Measurements from ENCODE around the gene ANAPC15.

Gene ANAPC15

DNA sequence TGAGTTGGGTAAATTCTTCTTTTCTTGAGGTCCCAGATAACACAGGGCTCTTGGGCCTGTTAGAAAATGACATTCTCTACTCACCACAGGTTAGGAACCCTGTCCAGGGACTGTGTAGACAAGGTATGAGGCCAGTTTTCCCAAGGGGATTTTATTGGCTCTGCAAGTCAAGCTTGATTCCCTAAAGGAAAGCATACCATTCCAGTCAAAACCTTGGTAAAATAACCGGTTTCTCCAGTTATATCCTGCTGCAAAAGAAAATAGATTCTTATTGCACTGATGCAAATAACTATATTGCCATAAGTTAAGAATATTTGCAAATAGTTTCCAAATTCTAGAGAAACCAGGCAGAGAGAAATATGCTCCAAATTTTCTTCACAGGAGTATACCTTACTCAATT lies 13.5 kb upstream of the ANAPC15 start:
- no peak for DNase-seq (ENCODE audit: low read depth in 2 of 2, low spot score in 1 of 2)

DNA sequence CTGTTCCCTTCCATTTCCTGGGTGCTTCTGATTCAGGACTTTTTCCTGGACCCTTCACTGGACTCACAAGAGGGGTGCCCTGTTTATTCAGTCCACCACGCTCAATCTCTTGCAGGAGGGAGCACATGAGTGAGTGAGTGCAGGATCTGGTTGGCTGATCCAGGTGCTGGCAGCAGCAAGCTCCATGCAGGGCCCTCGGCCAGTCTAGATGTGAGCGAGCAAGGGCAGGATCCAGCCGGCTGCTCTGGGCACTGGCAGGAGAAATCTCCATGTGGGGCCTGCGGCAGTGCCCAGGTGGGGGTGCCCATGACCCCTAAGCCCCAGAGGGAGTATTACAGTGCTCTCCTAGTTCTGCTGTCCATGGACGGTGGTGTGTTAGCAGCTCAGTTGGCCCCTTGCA lies 11.6 kb upstream of the ANAPC15 start:
- no peak for DNase-seq (ENCODE audit: low read depth in 2 of 2, low spot score in 1 of 2)

DNA sequence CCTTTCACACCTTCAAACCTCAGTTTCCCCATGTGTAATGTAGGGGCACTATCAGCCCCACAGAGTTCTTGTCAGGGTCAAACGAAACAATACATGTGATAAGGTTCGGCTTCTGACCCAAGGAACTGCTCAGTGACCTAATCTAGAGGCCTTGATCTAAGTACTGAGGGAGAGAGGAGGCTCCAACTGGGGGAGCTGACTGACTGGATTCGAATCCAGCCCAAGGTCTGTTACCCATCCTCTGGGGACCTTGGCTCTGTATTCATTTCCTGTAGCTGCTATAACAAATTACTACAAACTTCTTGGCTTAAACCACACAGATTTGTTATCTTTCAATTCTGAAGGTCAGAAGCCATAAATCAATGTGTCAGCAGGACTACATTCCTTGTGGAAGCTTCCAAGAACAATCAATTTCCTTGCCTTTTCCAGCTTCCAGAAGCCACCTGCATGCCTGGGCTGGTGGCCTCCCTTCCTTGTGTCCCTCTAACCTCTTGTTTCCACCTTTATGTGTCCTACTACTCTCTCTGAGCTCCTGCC lies 10.7 kb upstream of the ANAPC15 start:
- DNase-seq (ENCODE audit: low read depth in 2 of 2, low spot score in 1 of 2), result no peak

GRCh38 chr11:72122607-72123006 lies 10.1 kb upstream of the ANAPC15 start:
- no peak for DNase-seq (ENCODE audit: low read depth in 2 of 2, low spot score in 1 of 2)

DNA sequence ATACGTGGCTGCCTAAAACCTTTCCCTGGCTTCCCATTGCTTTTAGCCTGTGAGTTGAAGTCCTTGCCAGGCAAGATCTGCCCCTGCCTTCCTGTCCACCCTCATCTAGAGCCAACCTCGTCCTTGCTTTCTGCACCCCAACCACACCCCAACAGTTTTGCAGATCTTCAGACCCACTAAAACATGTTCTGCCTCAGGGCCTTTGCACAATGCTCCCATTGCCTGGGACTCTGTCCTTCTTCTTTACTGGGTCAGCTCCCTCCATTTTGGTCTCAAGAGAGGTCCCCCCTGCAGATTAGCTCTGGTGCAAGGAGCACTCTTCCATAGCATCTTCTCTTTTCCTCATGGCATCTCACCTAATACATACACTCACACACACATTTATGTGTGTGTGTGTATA lies 8.4 kb upstream of the ANAPC15 start:
- no peak for DNase-seq (ENCODE audit: low read depth in 2 of 2, low spot score in 1 of 2)

DNA sequence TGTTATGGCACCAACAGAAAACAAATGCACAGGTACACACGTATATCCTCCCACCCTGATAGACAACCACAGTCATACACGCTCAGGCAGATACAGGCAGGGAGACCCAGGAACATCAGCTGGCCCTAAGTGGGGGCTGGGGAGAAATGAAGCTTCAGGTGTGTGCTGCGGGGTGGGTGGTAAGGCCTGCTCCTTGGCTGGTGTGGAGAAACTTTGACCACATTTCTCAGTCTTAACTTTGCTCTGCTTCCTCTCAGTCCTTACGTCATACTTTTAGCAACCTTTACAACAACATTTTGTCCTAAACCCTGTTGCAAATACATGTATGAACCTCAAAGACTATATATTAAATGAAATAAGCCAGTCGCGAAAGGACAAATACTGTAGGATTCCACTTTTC lies 6.7 kb upstream of the ANAPC15 start:
- DNase-seq (ENCODE audit: low read depth in 2 of 2, low spot score in 1 of 2), result no peak

GRCh38 chr11:72116019-72116755 lies 3.7 kb upstream of the ANAPC15 start:
- no peak for DNase-seq (ENCODE audit: low read depth in 2 of 2, low spot score in 1 of 2)

- DNase-seq (ENCODE audit: low read depth in 2 of 2, low spot score in 1 of 2), result no peak
These were observed 2.1 kb upstream of the ANAPC15 start for GRCh38 chr11:72114570-72114969.

GRCh38 chr11:72112978-72113808 lies 698 bp upstream of the ANAPC15 start:
- no peak for DNase-seq (ENCODE audit: low read depth in 2 of 2, low spot score in 1 of 2)

- DNase-seq (ENCODE audit: low read depth in 2 of 2, low spot score in 1 of 2), result no peak
These were observed 974 bp downstream of the ANAPC15 start for GRCh38 chr11:72111300-72112142.

GRCh38 chr11:72105888-72106287 lies 6.6 kb downstream of the ANAPC15 start, which contains the start of gene TOMT:
Gene TOMT, plus strand, starts transcription at chr11:72105924. Its CDS starts 28 bp downstream, at chr11:72105952.
- DNase-seq (ENCODE audit: low read depth in 2 of 2, low spot score in 1 of 2), result no peak

DNA sequence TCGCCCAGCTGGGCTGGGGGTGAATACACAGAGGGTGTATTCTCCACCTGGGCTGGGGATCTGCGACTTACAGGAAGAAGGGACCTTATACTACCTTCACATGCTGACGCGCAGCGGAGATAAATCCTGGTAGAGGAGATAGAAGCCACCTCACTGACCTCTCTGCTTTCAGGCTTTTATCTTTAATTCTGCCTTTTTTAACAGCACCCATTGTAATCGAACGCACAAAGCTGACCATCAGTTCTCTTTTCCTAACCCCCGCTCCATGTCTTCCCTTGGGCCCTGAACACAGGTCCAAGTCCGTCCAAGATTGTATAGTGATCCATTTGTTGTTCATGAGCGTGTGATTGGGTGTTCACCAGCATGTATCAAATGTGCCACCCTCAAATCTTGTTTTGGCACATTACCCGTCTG lies 8.7 kb downstream of the ANAPC15 start:
- no peak for DNase-seq (ENCODE audit: low read depth in 2 of 2, low spot score in 1 of 2)

- peak; percentile 96 to 97 for DNase-seq (ENCODE audit: low read depth in 2 of 2, low spot score in 1 of 2)
These were observed 9.3 kb downstream of the ANAPC15 start, which contains the start of gene LAMTOR1 for GRCh38 chr11:72102946-72103753. Gene LAMTOR1, minus strand, starts transcription at chr11:72103297. Its CDS starts 73 bp downstream, at chr11:72103224.

- DNase-seq (ENCODE audit: low read depth in 2 of 2, low spot score in 1 of 2), result no peak
These were observed 9.9 kb downstream of the ANAPC15 start for GRCh38 chr11:72102631-72102945.

DNA sequence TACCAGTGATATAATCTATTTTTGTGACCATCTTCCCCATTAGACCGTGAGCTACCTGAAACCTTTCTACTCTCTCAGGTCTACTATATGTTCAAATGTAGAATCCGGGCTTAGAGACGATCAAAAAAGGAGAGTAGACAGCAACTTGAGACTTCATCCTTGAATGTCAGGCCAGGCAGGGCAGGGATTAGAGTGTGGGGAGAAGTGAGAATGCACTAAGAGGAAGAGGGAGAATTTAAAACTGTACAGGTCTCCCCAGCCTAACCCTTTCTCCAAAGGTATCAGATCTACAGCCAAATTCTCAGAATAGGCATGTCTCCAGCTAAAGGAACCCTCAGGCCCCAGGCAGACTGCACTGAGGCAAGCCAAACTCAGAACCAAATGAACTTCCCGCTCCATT lies 10.3 kb downstream of the ANAPC15 start:
- no peak for DNase-seq (ENCODE audit: low read depth in 2 of 2, low spot score in 1 of 2)

DNA sequence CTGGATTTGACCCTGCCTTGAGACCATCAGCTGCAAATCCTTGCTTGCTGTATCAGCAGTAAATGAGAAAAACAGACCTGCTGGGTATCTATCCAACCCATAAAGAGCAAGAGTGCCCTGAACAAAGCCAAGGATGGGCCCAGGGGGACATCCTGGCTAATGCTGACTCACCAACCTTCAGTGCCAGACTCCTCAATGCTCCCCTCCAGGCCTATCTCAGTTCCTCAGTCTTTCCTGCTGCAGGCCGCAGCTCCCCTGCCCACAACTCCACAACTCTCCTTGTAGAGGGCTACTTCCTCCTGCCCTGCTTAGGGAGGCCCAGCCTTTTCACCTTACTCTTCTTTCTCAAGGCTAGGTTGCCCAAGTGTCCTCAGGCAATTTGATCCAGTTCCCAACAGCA lies 12.0 kb downstream of the ANAPC15 start:
- DNase-seq (ENCODE audit: low read depth in 2 of 2, low spot score in 1 of 2), result no peak

- no peak for DNase-seq (ENCODE audit: low read depth in 2 of 2, low spot score in 1 of 2)
These were observed 12.5 kb downstream of the ANAPC15 start for GRCh38 chr11:72100009-72100408.

DNA sequence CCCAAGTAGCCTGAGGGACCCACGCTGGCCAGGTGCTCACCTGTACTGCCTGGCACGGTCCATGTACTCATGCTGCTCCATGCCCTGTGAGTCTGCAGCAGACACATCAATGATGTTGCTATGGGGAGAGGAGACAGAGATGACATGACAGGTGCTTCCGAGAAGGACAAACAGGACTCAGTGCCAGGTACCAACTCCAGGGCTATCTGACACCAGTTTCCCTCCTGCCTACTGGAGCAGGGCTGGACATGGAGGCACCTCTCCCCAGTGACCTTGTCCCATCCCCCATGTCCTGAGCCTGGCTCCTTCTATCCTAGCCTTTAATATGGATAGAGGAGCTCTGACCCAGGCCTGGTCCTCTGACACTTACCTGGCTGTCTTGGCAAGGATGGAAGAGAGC lies 13.8 kb downstream of the ANAPC15 start:
- no peak for DNase-seq (ENCODE audit: low read depth in 2 of 2, low spot score in 1 of 2)

GRCh38 chr11:72091292-72091691 lies 21.2 kb downstream of the ANAPC15 start:
- peak in 1 of 2 donors; percentile 37 for DNase-seq (ENCODE audit: low read depth in 2 of 2, low spot score in 1 of 2)

- no peak for DNase-seq (ENCODE audit: low read depth in 2 of 2, low spot score in 1 of 2)
These were observed 24.3 kb downstream of the ANAPC15 start for GRCh38 chr11:72088076-72088808.

All from stimulated activated CD8-positive, alpha-beta memory T cell treated with anti-CD3 and anti-CD28 coated beads, Interleukin-4, amount 100 ng/mL, for 1 hour (primary cell).